Liver (tissue), 3 donors: Measurements from ENCODE around the gene ACVR1.

Experiments
- CTCF ChIP-seq: fragments of 150-350 bp; IDR thresholded peaks from 2 replicates; pipeline ENCODE4 v1.5.1; 2017; ENCODE audit warnings: improper control_type of control experiment, low read depth, low read length; ENCODE audit not compliant: missing input control
- EGR1 ChIP-seq, 2 donors: IDR thresholded peaks; 2 replicates each; pipeline ENCODE4 v1.6.1; 2016 to 2018; ENCODE audit warnings: antibody characterized with exemption in 2 of 2, low read depth in 2 of 2
- RAD21 ChIP-seq, 2 donors: IDR thresholded peaks; 2 replicates each; pipeline ENCODE4 v1.6.1; 2016; ENCODE audit warnings: antibody characterized with exemption in 2 of 2, mild to moderate bottlenecking in 2 of 2
- REST ChIP-seq: IDR thresholded peaks from 2 replicates; pipeline ENCODE4 v1.6.1; 2016; ENCODE audit warnings: antibody characterized with exemption, mild to moderate bottlenecking
- TAF1 ChIP-seq: conservative IDR thresholded peaks from 2 replicates; pipeline ENCODE4 v1.6.1; 2016; ENCODE audit warnings: antibody characterized with exemption, mild to moderate bottlenecking
- YY1 ChIP-seq: IDR thresholded peaks from 2 replicates; pipeline ENCODE4 v1.6.1; 2016; ENCODE audit warnings: antibody characterized with exemption, mild to moderate bottlenecking
- donor health status: healthy.
- donor health status: healthy.

GRCh38 chr2:157900684-157901083, 24.6 kb upstream of the ACVR1 start:
- TF ChIP-seq CTCF (no peak), TAF1 (no peak), EGR1 (IDR thresholded peaks at IDR 0.05; ENCODE audit: low read depth in 2 of 2) (no peak), YY1 (no peak), RAD21 (IDR thresholded peaks at IDR 0.05) (no peak), REST (no peak)
